ENCODE measurements around the gene MMP2. TPM values are rescaled to one million over a fixed set of nuclear protein-coding genes. Genes with fewer than 3 reads are reported as not detected.

The MMP2 gene
- total and polyA plus RNA-seq, 9 donors = 102 to 629 (median 300) TPM

GRCh38 chr16:55439101-55439690 is 39.8 kb upstream of the MMP2 start:
- WGBS, 3 donors = 78 to 85% (median 82%) methylated on average over 6 of the region's 6 CpGs
- Histone ChIP-seq H3K36me3 (no peaks in the 10 kb centered on the region), H3K4me3 (no peak overlapping the region), H3K4me1 (ENCODE audit: insufficient read depth) (no peaks in the 10 kb centered on the region), H3K27me3 (no peaks in the 10 kb centered on the region), H3K27ac (no peak overlapping the region), H3K9me3 (no peaks in the 10 kb centered on the region)
- DNase-seq = no peak
- TF ChIP-seq CTCF (IDR thresholded peaks at IDR 0.05) = no peak
- no peak for TF ChIP-seq POLR2A (IDR thresholded peaks at IDR 0.05)
- no peak for TF ChIP-seq EP300 (IDR thresholded peaks at IDR 0.05)
- intact Hi-C loops (cut with DNase I) = no loop called here

- Histone ChIP-seq H3K27ac (no peak overlapping the region), H3K9me3 (no peaks in the 10 kb centered on the region), H3K36me3 (no peaks in the 10 kb centered on the region), H3K4me3 (no peak overlapping the region), H3K4me1 (ENCODE audit: insufficient read depth) (no peaks in the 10 kb centered on the region), H3K27me3 (no peaks in the 10 kb centered on the region)
- WGBS, 3 donors = 39 to 54% (median 46%) methylated on average over 11 of the region's 11 CpGs
- DNase-seq = no peak
- TF ChIP-seq EP300 (IDR thresholded peaks at IDR 0.05) (no peak), POLR2A (IDR thresholded peaks at IDR 0.05) (no peak), CTCF (IDR thresholded peaks at IDR 0.05) (no peak)
- intact Hi-C loops (cut with DNase I) = no loop called here
Observed at GRCh38 chr16:55443434-55444346, 35.3 kb upstream of the MMP2 start.

- WGBS, 3 donors = 73 to 82% (median 76%) methylated on average over 8 of the region's 8 CpGs
- intact Hi-C loops (cut with DNase I) = no loop called here
Observed at GRCh38 chr16:55444754-55445485, 34.1 kb upstream of the MMP2 start.

More at GRCh38 chr16:55444754-55445485, 34.1 kb upstream of the MMP2 start:
- TF ChIP-seq EP300 (IDR thresholded peaks at IDR 0.05) (no peak), POLR2A (IDR thresholded peaks at IDR 0.05) (no peak), CTCF (IDR thresholded peaks at IDR 0.05) (no peak)
- no peak for DNase-seq
- H3K36me3 ChIP-seq = no peaks in the 10 kb centered on the region
- H3K27ac ChIP-seq = no peak overlapping the region
- no peaks in the 10 kb centered on the region for H3K4me1 ChIP-seq (ENCODE audit: insufficient read depth)
- no peak overlapping the region for H3K4me3 ChIP-seq
- H3K9me3 ChIP-seq = no peaks in the 10 kb centered on the region
- no peaks in the 10 kb centered on the region for H3K27me3 ChIP-seq

Data from ovary (tissue), 9 donors.